H1 (cell line): ENCODE measurements around the gene CELSR3. TPM values are rescaled to one million over a fixed set of nuclear protein-coding genes. Genes with fewer than 3 reads are reported as not detected.

Source experiments
- CTCF ChIA-PET: fragments of 300-600 bp; sonication (Branson Sonifier 250); formaldehyde crosslinking; loops from one replicate; lab custom pipeline; 2021; ENCODE audit not compliant: partially characterized antibody; lab: Charles Lee
- POLR2A ChIA-PET: fragments of 300-600 bp; sonication (Branson Sonifier 250); formaldehyde crosslinking; loops from one replicate; lab custom pipeline; 2021; ENCODE audit warnings: inconsistent platforms; ENCODE audit not compliant: partially characterized antibody; lab: Charles Lee
- DNase-seq, 2 experiments: peaks; one replicate each; pipeline versions ENCODE4 v3.0.0 to v3.0.0-alpha.2; 2010 to 2022; ENCODE audit warnings: low spot score in 2 of 2, low read depth in 1 of 2, mixed read lengths in 1 of 2
- FAIRE-seq: peaks from 2 replicates; lab custom pipeline; 2011; peaks lifted over from hg19 to GRCh38; lab: Jason Lieb, UNC
- H2AFZ ChIP-seq: 2 replicates; pipeline ENCODE4 v1.8.1; 2012; ENCODE audit warnings: low read length, inconsistent platforms
- H2AK5ac ChIP-seq: 2 replicates; pipeline ENCODE4 v1.6.1; 2013; ENCODE audit warnings: low read depth, low read length
- H2BK120ac ChIP-seq: replicated peaks from 2 replicates; pipeline ENCODE3; 2013; ENCODE audit warnings: low read depth, low read length, inconsistent platforms
- H2BK12ac ChIP-seq: 2 replicates; pipeline ENCODE4 v1.6.1; 2013; ENCODE audit warnings: low read depth, low read length
- H2BK15ac ChIP-seq: 2 replicates; pipeline ENCODE4 v1.6.1; 2013; ENCODE audit warnings: low read length
- H2BK20ac ChIP-seq: 2 replicates; pipeline ENCODE4 v1.6.1; 2013; ENCODE audit warnings: low read length
- H2BK5ac ChIP-seq: 2 replicates; pipeline ENCODE4 v1.6.1; 2013; ENCODE audit warnings: low read depth, low read length
- H3K14ac ChIP-seq: 2 replicates; pipeline ENCODE4 v1.6.1; 2013; ENCODE audit warnings: inconsistent platforms; ENCODE audit not compliant: insufficient read length
- H3K18ac ChIP-seq: 2 replicates; pipeline ENCODE4 v1.6.1; 2013; ENCODE audit warnings: low read length; ENCODE audit errors: extremely low read depth
- H3K23ac ChIP-seq: 2 replicates; pipeline ENCODE4 v1.6.1; 2013; ENCODE audit warnings: inconsistent platforms; ENCODE audit not compliant: insufficient read length
- H3K23me2 ChIP-seq: 2 replicates; pipeline ENCODE4 v1.6.1; 2013; ENCODE audit warnings: low read depth, low read length
- H3K27ac ChIP-seq: 2 replicates; pipeline ENCODE4 v1.6.1; 2011; ENCODE audit warnings: low read depth, low read length, inconsistent platforms
- H3K27me3 ChIP-seq, 4 experiments: replicated peaks in 1 of 4; 1 replicate in 1 of 4; 2 replicates in 3 of 4; pipeline versions ENCODE4 v1.6.1 to v1.8.1; 2011 to 2013; ENCODE audit warnings: low read length in 3 of 4, mild to moderate bottlenecking in 3 of 4, inconsistent platforms in 2 of 4, mixed read lengths in 2 of 4, moderate library complexity in 1 of 4; ENCODE audit not compliant: control insufficient read depth in 3 of 4, insufficient read depth in 3 of 4; ENCODE audit errors: extremely low read depth in 1 of 4
- H3K36me3 ChIP-seq, 4 experiments: 2 replicates each; pipeline versions ENCODE4 v1.6.1 to v1.8.1; 2011 to 2013; ENCODE audit warnings: mild to moderate bottlenecking in 4 of 4, low read length in 3 of 4, moderate library complexity in 2 of 4, control low read depth in 1 of 4, inconsistent platforms in 1 of 4; ENCODE audit not compliant: insufficient read depth in 4 of 4, control insufficient read depth in 2 of 4
- H3K4ac ChIP-seq: replicated peaks from 2 replicates; pipeline ENCODE3; 2013; ENCODE audit warnings: low read length, low read depth, mixed read lengths, inconsistent platforms; ENCODE audit not compliant: insufficient read length
- H3K4me1 ChIP-seq, 4 experiments: replicated peaks in 1 of 4; 1 replicate in 1 of 4; 2 replicates in 3 of 4; pipeline versions ENCODE4 v1.6.1 to v1.8.1; 2011 to 2013; ENCODE audit warnings: low read length in 3 of 4, inconsistent platforms in 2 of 4, mixed read lengths in 1 of 4; ENCODE audit not compliant: insufficient read depth in 4 of 4, control insufficient read depth in 3 of 4
- H3K4me2 ChIP-seq, 2 experiments: 2 replicates each; pipeline versions ENCODE4 v1.6.1 to v1.8.1; 2011 to 2013; ENCODE audit warnings: low read depth in 2 of 2, low read length in 2 of 2, control low read depth in 1 of 2, inconsistent platforms in 1 of 2, mild to moderate bottlenecking in 1 of 2; ENCODE audit not compliant: insufficient read depth in 1 of 2
- H3K4me3 ChIP-seq, 4 experiments: fragments of 200-600, 300-600 bp in 1 of 4; sonication (generic), shearing (Covaris generic), sonication (Bioruptor Twin) in 1 of 4; 2 replicates each; pipeline versions ENCODE4 v1.5.1 to v1.8.1; 2011 to 2016; ENCODE audit warnings: low read length in 4 of 4, low read depth in 3 of 4, control low read depth in 2 of 4, inconsistent platforms in 2 of 4, mild to moderate bottlenecking in 2 of 4, mixed read lengths in 1 of 4, moderate library complexity in 1 of 4; ENCODE audit not compliant: insufficient read depth in 2 of 4; ENCODE audit errors: extremely low read depth in 1 of 4
- H3K56ac ChIP-seq: replicated peaks from 2 replicates; pipeline ENCODE3; 2013; ENCODE audit warnings: low read depth, mild to moderate bottlenecking, mixed read lengths, low read length, inconsistent platforms; ENCODE audit not compliant: insufficient read length
- H3K79me1 ChIP-seq: 2 replicates; pipeline ENCODE4 v1.6.1; 2013; ENCODE audit warnings: low read depth, low read length, control low read depth
- H3K79me2 ChIP-seq, 2 experiments: 2 replicates each; pipeline versions ENCODE4 v1.6.1 to v1.8.1; 2012 to 2013; ENCODE audit warnings: low read length in 2 of 2, mild to moderate bottlenecking in 2 of 2, inconsistent platforms in 1 of 2; ENCODE audit not compliant: insufficient read depth in 2 of 2, control insufficient read depth in 1 of 2
- H3K9ac ChIP-seq, 4 experiments: replicated peaks in 1 of 4; 1 replicate in 1 of 4; 2 replicates in 3 of 4; pipeline versions ENCODE4 v1.6.1 to v1.8.1; 2011 to 2013; ENCODE audit warnings: low read depth in 3 of 4, low read length in 3 of 4, control low read depth in 2 of 4, mild to moderate bottlenecking in 2 of 4, moderate library complexity in 2 of 4, inconsistent platforms in 1 of 4; ENCODE audit errors: extremely low read depth in 1 of 4
- H3K9me3 ChIP-seq, 2 experiments: 2 replicates each; pipeline versions ENCODE4 v1.6.1 to v1.8.1; 2012 to 2013; ENCODE audit warnings: mild to moderate bottlenecking in 2 of 2, moderate library complexity in 2 of 2, control low read depth in 1 of 2, inconsistent platforms in 1 of 2, low read depth in 1 of 2, low read length in 1 of 2, mixed read lengths in 1 of 2; ENCODE audit not compliant: insufficient read depth in 2 of 2
- H4K20me1 ChIP-seq, 2 experiments: replicated peaks in 1 of 2; 2 replicates each; pipeline versions ENCODE3 to v1.8.1; 2011 to 2013; ENCODE audit warnings: inconsistent platforms in 2 of 2, low read length in 2 of 2, mild to moderate bottlenecking in 1 of 2; ENCODE audit not compliant: insufficient read depth in 2 of 2, control insufficient read depth in 1 of 2
- H4K5ac ChIP-seq: 2 replicates; pipeline ENCODE4 v1.6.1; 2013; ENCODE audit warnings: low read length, low read depth, mixed read lengths, inconsistent platforms; ENCODE audit not compliant: insufficient read length
- H4K8ac ChIP-seq: 2 replicates; pipeline ENCODE4 v1.8.0; 2013; ENCODE audit warnings: mild to moderate bottlenecking, moderate library complexity, low read length, inconsistent platforms; ENCODE audit not compliant: insufficient read depth; ENCODE audit errors: extremely low read depth
- H4K91ac ChIP-seq: replicated peaks from 2 replicates; pipeline ENCODE3; 2013; ENCODE audit warnings: low read length, mixed read lengths, inconsistent platforms; ENCODE audit not compliant: insufficient read length
- CTCF ChIP-seq, 3 experiments: IDR thresholded peaks; 1 replicate in 2 of 3; 2 replicates in 1 of 3; pipeline versions ENCODE4 v1.5.1 to v1.6.1; 2011; ENCODE audit warnings: low read length in 3 of 3, mild to moderate bottlenecking in 3 of 3, inconsistent platforms in 2 of 3, low read depth in 1 of 3, moderate library complexity in 1 of 3; ENCODE audit not compliant: insufficient read depth in 1 of 3; ENCODE audit errors: control extremely low read depth in 1 of 3
- SP2 ChIP-seq: IDR thresholded peaks from 2 replicates; pipeline ENCODE4 v1.6.1; 2012; ENCODE audit warnings: mild to moderate bottlenecking, low read length, inconsistent platforms
- whole genome bisulfite sequencing, 2 experiments: shearing (Covaris generic) in 1 of 2; methylation state at CpG; one replicate each; pipeline versions ENCODE4 v1.1.6 to v1.1.7; 2013 to 2015; ENCODE audit warnings: low lambda C conversion rate in 2 of 2, mixed read lengths in 2 of 2, inconsistent platforms in 1 of 2, low coverage in 1 of 2, missing lambda C conversion rate in 1 of 2; ENCODE audit not compliant: insufficient replicate concordance in 2 of 2, insufficient coverage in 1 of 2, insufficient read length in 1 of 2; ENCODE audit errors: extremely low coverage in 1 of 2, missing lambda C conversion rate in 1 of 2; 5-methylcytosine and 5-hydroxymethylcytosine counted together
- polyA plus RNA-seq, 7 experiments: library from polyadenylated mRNA; depleted of rRNA in 3 of 7; stranded (reverse) in 5 of 7; unstranded in 2 of 7; fragments of >200 nt in 5 of 7; fragments of 200-250 nt in 2 of 7; gene quantifications; 1 replicate in 5 of 7; 2 replicates in 1 of 7; 4 replicates in 1 of 7; pipeline versions ENCODE4 v1.2.1 to v1.2.3, GENCODE V29; 2011 to 2013; ENCODE audit warnings: missing spikeins in 2 of 7, mixed read lengths in 2 of 7
- total RNA-seq: library from RNA; stranded (reverse); fragmentation: NEBNext Ultra II Directional; extraction: Animal tissue kit (Norgen Biotek cat#: 25700); gene quantifications from 2 replicates; pipeline ENCODE4 v1.2.1, GENCODE V29; 2021

The CELSR3 gene
- total and polyA plus RNA-seq, 2 of the 8 experiments (the other 6 are each of a cell fraction or from before 2014, with no cell fraction given) = 11.6 to 29.5 TPM

GRCh38 chr3:48637305-48637704 lies 25.4 kb downstream of the CELSR3 start:
- Histone ChIP-seq H2BK120ac (no peak overlapping the region), H3K18ac (no peak overlapping the region), H2BK15ac (no peak overlapping the region), H3K56ac (no peak overlapping the region), H3K4me2 (peak overlapping the region in 1 of 2 experiments; percentile 38; a peak in 1 of 4 replicates), H2BK5ac (no peak overlapping the region; the same call in 1 of the 2 replicates), H3K27me3 (no peaks in the 10 kb centered on the region), H3K27ac (no peak overlapping the region), H3K79me2 (peaks cover 0 to 9% of the 10 kb centered on the region in 2 experiments; a peak in 1 of 4 replicates), H4K20me1 (peaks cover 3 to 15% of the 10 kb centered on the region in 2 experiments), H4K8ac (peak overlapping the region; percentile 1; the same call in 1 of the 2 replicates), H4K91ac (no peak overlapping the region), H2AFZ (no peak overlapping the region), H3K23me2 (peaks cover 2% of the 10 kb centered on the region; the same call in 1 of the 2 replicates), H3K36me3 (peaks cover 0 to 25% (median 13%) of the 10 kb centered on the region in 4 experiments; a peak in 6 of 8 replicates), H2AK5ac (0 out of 2 replicates have a peak overlapping the region, but pooled peaks have one; percentile 55), H3K23ac (no peak overlapping the region), H2BK20ac (no peak overlapping the region), H3K14ac (no peak overlapping the region), H3K4ac (no peak overlapping the region), H2BK12ac (no peak overlapping the region), H3K4me1 (peaks cover 3 to 6% (median 5%) of the 10 kb centered on the region in 4 experiments), H3K4me3 (no peak overlapping the region), H3K9me3 (no peaks in the 10 kb centered on the region), H4K5ac (no peak overlapping the region), H3K9ac (no peak overlapping the region), H3K79me1 (peaks cover 7% of the 10 kb centered on the region)
- WGBS, 2 experiments = 83% methylated on average over 6 of the region's 6 CpGs; no CpG with 5 or more reads in 1 of the 2 experiments
- ChIA-PET POLR2A (interaction anchor here (1.6 to 9.8 kb wide), 5 partner anchors 16 to 222 kb away, joined by 4 to 111 read pairs (median 22); partner anchors contain the start of genes CELSR3 and UQCRC1), CTCF (interaction anchor here (0.6 to 2.5 kb wide), 3 partner anchors 24 to 88 kb away, joined by 3 to 7 read pairs (median 3); no protein-coding TSS in a partner anchor)
- FAIRE-seq (no peak), DNase-seq (no peak)
- no peak for TF ChIP-seq SP2
- TF ChIP-seq CTCF (IDR thresholded peaks at IDR 0.05; ENCODE audit: control extremely low read depth in 1 of 3, insufficient read depth in 1 of 3, low read depth in 1 of 3, low read length in 3 of 3) = peak in 1 of 3 experiments; percentile 1; a peak in 1 of 4 replicates
